T follicular helper cell (primary cell): ENCODE measurements around the gene CLCN1.

Source experiments
- DNase-seq: peaks from one replicate; pipeline ENCODE4 v3.0.0-alpha.2; 2020; ENCODE audit warnings: low read depth

Gene CLCN1

GRCh38 chr7:143367972-143368371 is 52.1 kb downstream of the CLCN1 start:
- DNase-seq = no peak

GRCh38 chr7:143368387-143368786 is 52.5 kb downstream of the CLCN1 start:
- DNase-seq = no peak

GRCh38 chr7:143369678-143370651 is 54.1 kb downstream of the CLCN1 start:
- DNase-seq = no peak

- peak; percentile 32 for DNase-seq
Measured at GRCh38 chr7:143372070-143372469, 56.2 kb downstream of the CLCN1 start.

- no peak for DNase-seq
Measured at GRCh38 chr7:143373255-143373794, 57.4 kb downstream of the CLCN1 start.

GRCh38 chr7:143374561-143374960 is 58.6 kb downstream of the CLCN1 start:
- DNase-seq = no peak

GRCh38 chr7:143375298-143376034 is 59.6 kb downstream of the CLCN1 start:
- no peak for DNase-seq

- DNase-seq = no peak
Measured at GRCh38 chr7:143376396-143376795, 60.5 kb downstream of the CLCN1 start.

- no peak for DNase-seq
Measured at GRCh38 chr7:143379611-143380259, 63.8 kb downstream of the CLCN1 start.

- peak; percentile 81 for DNase-seq
Measured at GRCh38 chr7:143380260-143380645, 64.3 kb downstream of the CLCN1 start.

GRCh38 chr7:143380646-143381426 is 64.9 kb downstream of the CLCN1 start, which contains the start of gene ZYX:
TSS of gene ZYX (plus strand) at chr7:143381345. CDS start at chr7:143381572, 227 bp downstream.
- peak; percentile 80 for DNase-seq

- no peak for DNase-seq
Measured at GRCh38 chr7:143381427-143382125, 65.7 kb downstream of the CLCN1 start.

GRCh38 chr7:143382126-143382790 is 66.3 kb downstream of the CLCN1 start:
- DNase-seq = no peak

GRCh38 chr7:143382791-143383641 is 67.1 kb downstream of the CLCN1 start:
- no peak for DNase-seq

GRCh38 chr7:143383642-143383957 is 67.7 kb downstream of the CLCN1 start:
- DNase-seq = no peak

- DNase-seq = no peak
Measured at GRCh38 chr7:143384148-143384547, 68.2 kb downstream of the CLCN1 start.

GRCh38 chr7:143384661-143385631 is 69.0 kb downstream of the CLCN1 start:
- DNase-seq = no peak
